SK-N-SH treated with all-trans-retinoic acid at 6 μM for 48 hours (cell line): ENCODE results near the gene GNG14.

Source experiments
- ARNTL ChIP-seq: fragments of 450-650 bp; formaldehyde crosslinking; IDR thresholded peaks from 2 replicates; pipeline ENCODE4 v1.5.0; 2020; ENCODE audit warnings: low read depth, mild to moderate bottlenecking, moderate library complexity, borderline replicate concordance
- ZNF8 ChIP-seq: fragments of 450-650 bp; formaldehyde crosslinking; IDR thresholded peaks from 2 replicates; pipeline ENCODE4 v1.5.0; 2020; ENCODE audit warnings: mild to moderate bottlenecking, moderate library complexity
- TF ChIP-seq, protein P1 (sequence below): fragments of 250-450 bp; sonication (Bioruptor Pico); IDR thresholded peaks from 2 replicates; pipeline ENCODE4 v1.8.0; 2020; ENCODE audit warnings: mild to moderate bottlenecking, moderate library complexity, borderline replicate concordance

DNA sequence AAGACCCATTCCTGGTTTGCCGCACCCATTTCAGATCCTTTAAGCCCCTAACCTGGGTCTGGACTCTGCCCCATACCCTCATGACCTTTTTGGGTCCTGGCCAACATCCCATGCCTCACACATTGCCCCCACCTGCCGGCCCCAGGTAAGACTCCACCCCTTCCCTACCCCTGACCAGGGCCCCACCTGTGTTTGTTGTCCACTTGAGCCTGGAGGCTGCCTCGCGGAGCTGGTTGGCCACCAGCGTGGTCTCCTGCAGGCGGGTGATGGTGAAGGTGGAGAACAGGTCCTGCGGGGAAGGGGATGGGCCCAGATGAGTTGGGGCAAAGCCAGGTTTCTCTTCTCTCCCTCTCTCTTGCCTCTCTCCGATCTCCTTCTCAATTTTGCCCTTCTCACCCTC lies 40.8 kb upstream of the GNG14 start:
- TF ChIP-seq ZNF8 (CRISPR knock-in tag) (no peak), ARNTL (CRISPR knock-in tag) (no peak)
- TF ChIP-seq, protein P1, sequence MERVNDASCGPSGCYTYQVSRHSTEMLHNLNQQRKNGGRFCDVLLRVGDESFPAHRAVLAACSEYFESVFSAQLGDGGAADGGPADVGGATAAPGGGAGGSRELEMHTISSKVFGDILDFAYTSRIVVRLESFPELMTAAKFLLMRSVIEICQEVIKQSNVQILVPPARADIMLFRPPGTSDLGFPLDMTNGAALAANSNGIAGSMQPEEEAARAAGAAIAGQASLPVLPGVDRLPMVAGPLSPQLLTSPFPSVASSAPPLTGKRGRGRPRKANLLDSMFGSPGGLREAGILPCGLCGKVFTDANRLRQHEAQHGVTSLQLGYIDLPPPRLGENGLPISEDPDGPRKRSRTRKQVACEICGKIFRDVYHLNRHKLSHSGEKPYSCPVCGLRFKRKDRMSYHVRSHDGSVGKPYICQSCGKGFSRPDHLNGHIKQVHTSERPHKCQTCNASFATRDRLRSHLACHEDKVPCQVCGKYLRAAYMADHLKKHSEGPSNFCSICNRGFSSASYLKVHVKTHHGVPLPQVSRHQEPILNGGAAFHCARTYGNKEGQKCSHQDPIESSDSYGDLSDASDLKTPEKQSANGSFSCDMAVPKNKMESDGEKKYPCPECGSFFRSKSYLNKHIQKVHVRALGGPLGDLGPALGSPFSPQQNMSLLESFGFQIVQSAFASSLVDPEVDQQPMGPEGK (CRISPR knock-in tag): no peak
